HG02981 (cell line): ENCODE data around the gene ETV7.

ENCODE experiments used
- ATAC-seq: cut with Tn5 transposase; IDR thresholded peaks from one replicate; pipeline ENCODE4 v1.9.1; 2021; ENCODE audit warnings: mild to moderate bottlenecking, moderate library complexity; ENCODE audit not compliant: unreplicated experiment

ETV7 gene

DNA sequence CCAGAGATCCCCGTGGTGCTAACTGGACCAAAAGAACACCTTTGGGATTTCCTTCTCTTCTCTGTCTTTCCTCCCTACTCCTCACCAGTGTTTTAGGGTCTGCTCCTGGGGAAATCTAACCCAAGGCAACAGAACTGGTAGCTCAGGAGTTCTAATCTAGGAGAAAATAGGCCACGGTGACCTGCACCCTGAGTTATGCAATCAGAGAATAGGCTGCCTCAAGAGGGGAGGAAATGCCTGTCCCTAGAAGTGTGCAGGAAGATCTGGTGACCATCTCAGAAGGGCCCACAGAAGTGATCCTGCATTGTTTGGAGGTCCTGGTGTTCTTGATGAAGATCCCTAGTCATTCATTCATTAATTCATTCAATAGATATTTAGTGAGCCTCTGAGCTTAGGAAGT lies 3.4 kb downstream of the ETV7 start:
- no peak for ATAC-seq

DNA sequence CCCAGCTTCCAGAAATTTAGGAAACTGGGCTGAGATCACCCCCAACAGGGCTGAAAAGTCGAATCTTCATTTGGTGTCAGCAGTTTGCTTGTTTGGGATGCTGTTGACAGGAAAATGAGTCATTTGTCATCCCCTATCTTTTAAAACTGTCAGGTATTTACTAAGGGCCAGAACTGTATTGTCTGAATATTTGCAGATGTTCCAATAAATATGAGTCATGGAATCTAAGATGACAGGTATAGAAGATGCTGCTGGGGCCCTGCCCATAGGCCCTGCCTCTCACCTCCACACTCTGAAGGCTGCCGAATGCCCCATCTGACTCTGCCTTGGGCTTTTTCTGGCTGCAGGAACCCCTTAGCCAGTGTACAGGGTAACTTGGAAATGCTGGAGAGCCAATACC lies 3.9 kb downstream of the ETV7 start:
- ATAC-seq, result no peak

DNA sequence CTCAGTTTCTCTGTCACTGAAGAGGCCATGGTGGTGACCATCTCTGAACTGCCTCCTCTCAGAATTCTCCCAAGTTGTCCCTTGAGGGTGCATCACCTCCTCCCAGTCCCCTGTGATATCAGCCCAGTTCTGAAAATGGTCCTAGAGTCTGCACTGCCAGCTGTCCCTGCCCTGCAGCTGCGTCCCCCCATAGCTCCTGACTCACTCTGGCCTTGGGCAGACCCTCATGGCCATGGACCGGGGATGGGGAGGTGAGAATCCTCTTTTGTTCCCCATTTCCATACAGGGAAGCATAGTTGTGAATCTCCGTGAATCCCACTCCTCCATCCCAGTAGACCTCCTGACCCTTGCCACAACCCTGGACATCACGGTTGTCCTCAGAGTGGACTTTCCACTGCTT lies 4.5 kb downstream of the ETV7 start:
- ATAC-seq, result no peak

DNA sequence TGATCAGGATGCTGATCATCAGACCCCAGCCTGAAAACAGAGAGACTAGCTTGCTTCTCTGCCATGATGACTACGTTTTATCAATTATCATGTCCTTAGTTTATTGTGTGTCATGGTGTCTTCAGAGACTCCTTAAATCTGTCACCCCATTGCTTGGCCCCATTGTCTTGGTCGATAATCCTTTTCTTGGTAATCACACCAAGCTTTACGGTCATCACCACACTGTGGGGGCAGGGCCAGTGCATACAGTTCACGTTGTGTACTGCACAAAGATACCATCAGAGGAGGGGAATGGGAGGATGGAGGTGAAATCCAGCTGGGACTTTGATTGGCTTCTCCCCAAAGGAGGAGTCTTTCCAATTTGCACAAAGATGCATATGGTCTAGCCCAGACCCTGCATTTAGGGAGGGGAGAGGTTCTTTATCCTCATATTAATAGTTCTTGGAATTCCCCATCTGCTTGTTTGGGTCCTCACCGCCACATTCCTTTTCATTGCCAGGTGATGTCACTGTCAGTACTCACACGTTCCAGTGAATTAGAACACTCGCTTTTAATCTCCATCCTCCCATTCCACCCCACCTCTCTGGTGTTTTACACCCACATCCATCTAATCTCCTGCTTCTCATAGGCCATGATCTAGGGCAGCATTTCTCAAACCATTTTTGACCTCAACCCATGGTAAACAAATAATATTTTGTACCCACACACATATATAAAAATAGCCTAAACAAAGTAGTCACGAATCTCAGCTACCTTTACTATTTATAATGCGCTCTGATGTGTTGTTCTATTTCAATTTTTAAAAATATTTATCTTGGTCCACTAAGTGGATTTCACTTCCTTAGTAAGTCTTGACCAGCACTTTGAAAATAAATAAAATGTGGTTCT lies 5.7 kb downstream of the ETV7 start:
- ATAC-seq, result no peak

DNA sequence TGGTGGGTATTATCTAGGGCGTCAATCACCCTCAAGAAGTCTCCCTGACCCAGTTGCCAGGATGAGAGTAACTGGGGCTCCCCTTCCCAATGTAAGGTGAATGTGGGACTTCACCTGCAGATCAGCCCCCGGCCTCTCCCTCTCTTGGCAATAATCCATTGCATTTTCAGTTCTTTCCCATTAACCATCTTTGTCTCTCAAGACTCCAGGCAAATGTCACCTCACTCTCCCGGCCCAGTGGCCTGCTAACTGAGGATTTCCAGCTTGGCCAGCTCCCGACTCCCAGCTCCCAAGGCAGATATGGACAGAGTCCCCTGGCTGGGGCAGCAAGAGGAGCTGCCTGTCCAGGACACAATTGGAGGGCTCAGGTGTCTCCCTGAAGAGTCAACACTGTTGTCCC lies 7.3 kb downstream of the ETV7 start:
- ATAC-seq, result no peak

DNA sequence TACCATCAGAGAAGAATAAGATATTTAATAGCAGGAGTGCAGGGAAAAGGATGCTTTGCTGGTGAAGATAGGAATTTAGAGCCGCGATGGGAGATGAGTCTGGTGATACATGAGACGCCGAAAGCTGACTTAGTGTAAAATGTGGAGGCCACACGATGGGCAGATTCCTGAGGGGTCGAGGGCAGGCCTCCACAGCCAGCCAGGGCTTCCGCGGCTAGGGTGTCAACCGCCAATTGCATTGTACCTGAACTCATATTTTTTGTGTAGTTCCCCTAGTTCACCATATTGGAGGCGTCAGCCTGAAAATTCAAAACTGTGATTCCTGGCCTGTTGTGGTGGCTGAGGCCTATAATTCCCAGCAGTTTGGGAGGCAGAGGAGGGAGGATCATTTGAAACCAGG lies 8.5 kb downstream of the ETV7 start:
- ATAC-seq, result no peak

DNA sequence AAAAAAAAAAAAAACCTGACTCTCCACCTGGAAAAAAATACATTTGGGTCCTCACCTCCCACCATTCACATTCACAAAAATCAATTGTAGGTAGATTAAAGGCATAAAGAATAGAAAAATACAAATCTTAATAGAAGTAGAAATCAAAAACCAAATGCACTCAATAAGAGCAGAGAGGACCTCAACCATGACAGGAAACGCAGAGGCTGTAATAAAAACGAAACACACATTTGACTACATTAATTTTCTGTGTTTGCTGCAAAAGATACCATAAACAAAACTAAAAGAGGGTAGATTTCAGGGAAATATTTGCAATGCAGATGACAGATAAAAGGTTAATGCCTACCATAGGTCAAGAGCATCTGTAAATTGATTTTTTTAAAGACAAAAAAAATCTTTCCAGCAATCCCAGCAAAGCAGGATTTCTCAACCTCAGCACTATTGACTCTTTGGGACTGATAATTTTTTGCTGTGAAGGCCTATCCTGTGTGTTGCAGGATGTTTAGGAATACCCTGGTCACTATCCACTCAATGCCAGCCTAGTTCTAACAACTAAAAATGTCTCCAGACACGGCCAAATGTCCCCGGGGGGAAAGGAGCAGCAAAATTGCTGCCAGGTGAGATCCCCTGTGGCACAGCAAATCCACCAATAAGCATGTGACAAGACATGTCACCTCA lies 9.1 kb downstream of the ETV7 start:
- no peak for ATAC-seq

DNA sequence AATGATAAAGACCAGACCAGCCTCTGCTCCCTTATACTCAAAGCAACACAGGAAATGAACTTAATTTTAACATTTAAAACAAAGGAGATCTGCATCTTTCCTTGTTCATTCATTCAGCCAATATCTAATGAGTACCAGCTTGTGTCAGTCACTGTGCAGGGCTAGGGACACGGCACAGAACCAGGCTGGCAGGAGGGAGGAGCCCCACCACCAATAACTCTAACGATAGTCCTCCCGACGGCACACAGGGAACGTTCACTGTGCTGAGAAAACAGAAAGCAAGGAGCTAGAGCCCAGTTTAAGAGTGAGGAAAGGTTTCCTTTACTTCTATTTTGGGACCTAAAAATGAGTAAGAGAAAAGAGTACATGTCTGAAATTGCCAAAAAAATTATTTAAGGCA lies 9.9 kb downstream of the ETV7 start:
- ATAC-seq, result no peak

DNA sequence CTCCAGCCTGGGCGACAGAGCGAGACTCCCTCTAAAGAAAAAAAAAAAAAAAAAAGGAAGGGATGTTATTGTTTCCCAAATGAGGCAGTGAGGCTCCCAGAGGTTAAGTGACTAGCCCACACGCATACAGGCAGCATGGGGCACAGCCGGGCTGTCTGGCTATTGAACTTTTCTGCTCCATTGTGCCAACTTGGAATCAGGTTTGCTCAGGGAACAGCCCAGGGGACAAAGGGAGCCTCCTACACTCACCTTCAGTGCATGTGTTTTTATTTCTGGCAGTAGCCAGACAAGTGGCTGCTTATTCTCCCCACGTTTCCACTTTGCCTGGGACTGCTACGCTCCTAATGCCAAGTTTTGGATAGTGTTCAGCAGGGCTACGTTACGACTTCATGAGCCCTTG lies 10.7 kb downstream of the ETV7 start:
- ATAC-seq, result no peak

DNA sequence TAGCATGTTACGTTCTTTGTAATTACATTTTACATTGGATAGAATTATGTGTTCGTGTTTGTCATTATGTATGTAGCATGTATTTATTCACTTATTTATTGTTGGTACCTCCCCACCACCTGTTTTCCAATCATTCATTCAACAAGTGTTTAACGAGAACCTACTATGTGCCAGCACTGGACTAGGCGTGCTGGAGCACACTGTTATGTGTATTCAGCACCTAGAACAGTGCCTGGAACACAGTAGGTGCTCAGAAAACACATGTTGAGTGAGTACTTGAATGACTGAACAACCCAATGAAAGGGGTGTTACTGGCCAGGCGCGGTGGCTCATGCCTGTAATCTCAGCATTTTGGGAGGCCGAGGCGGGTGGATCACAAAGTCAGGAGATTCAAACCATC lies 11.3 kb downstream of the ETV7 start:
- no peak for ATAC-seq

DNA sequence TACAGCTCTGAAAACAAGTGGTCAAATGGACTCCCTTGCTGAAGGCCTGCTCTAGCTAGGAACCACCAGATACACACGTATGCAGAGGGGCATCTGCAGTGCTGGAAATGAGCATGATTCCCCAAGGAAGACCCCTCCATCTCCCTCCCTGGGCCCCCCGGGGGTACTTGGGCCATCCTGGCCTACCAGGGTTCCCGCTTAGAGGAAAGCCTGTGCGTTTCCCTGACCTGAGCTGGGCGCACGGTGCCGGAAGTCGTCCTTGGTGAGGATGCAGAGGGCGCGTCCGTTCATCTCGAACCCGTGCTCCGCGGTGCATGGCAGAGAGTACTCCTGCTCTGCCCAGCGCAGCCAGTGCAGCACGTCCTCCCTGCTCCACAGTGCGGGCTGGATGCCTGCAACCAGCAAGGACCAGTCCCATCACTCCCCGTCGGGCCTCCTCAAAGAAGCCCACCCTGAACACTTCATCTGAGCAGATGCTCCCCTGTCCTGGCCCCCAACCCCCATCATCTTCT lies 11.8 kb downstream of the ETV7 start:
- ATAC-seq, result no peak

DNA sequence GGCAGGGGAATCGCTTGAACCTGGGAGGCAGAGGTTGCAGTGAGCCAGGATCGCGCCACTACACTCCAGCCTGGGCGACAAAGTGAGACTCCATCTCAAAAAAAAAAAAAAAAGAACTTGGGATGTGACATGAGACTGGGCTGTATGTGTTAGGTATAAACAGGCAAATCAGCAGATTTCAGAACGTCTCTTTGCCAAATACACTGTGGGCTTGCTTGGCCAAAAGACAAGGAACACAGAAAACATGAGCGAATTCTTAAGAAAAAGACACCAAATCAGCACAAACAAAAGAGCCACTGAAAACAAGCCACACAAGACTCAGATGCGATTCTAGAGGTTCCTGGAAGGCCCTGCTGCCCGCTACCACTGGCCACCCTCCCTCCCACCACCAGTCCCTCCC lies 12.5 kb downstream of the ETV7 start:
- ATAC-seq, result no peak

DNA sequence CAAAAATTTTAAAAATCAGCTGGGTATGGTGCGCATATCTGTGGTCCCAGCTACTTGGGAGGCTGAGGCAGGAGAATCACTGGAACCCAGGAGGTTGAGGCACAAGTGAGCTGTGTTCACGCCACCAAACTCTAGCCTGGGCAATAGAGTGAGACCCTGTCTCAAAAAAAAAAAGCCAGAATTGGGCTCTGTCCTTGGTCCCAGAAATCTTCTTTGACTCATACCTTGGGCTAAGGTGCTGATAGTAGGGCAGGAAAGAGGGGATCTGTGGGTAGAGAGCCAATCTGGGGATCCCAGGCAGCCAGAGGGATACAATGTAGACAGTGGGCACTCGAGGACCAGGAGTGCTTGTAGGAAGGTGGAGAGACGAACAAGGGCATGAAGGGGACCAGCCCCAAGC lies 13.3 kb downstream of the ETV7 start:
- ATAC-seq, result no peak

DNA sequence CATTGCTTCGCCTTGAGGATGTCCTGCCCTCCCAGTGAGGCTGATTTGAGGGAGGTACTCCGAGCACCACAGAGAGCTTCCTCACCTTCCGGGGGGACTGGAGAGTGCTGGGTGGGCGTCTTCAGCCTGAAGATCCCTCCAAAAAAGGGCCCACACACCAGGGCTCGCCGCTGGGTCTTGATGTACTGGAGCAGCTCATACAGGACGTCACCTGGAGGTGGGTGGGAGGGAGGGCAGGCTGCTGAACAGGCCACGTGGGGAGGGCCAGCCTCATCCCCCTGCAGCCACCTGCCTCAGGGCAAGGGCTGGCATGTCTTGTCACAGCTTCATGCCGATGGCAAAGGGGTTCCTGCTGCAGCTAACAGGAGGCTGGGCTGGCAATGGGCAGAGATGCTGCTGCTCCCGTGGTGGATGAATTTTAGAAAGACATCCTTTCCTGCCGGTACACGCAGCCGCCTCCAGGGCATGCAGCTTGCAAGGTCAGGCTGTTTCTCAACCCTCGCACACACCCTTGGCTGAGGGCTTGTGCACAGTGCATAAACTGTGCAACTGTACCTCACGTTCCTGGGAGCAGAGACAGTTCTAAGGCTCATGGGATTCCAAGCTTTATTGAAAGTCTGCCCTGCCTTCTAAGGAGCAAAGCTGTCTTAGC lies 14.0 kb downstream of the ETV7 start:
- ATAC-seq, result no peak

DNA sequence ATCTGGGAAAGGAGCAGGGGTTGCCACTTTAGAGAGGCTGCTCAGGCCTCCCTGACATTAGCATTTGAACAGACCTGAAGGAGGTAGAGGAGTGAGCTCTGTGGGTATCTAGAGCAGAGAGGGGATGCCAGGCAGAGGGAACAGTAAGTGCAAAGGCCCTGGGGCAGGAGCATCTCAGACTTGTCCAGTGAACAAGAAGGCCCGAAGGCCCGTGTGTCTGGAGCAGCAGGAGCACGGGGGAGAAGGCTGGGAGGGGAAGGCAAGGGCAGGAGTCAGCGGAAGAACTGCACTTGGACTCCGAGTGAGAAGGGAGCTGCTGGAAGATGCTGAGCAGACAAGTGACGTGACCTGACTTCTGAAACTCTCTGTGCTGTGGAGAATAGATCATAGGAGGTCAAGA lies 15.4 kb downstream of the ETV7 start:
- no peak for ATAC-seq

DNA sequence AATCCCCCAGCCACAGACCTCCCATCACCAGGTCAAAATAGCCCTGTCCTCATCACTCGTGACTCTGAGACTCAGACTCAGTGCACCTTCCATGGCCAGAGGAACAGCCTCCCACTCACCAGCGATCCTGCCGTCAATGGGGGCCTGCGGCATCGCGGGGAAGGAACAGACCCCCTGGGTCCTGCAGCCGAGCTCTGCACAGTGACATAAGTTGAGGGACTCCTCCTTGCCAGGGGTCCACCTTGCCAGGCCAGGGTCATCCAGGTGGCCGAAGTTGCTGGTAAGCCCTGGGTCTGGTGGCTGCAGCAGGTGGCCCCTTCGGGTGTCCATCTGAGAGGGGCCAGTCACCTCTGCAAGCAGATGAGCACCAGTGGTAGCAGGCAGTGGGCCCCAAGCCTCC lies 16.3 kb downstream of the ETV7 start:
- ATAC-seq, result no peak

DNA sequence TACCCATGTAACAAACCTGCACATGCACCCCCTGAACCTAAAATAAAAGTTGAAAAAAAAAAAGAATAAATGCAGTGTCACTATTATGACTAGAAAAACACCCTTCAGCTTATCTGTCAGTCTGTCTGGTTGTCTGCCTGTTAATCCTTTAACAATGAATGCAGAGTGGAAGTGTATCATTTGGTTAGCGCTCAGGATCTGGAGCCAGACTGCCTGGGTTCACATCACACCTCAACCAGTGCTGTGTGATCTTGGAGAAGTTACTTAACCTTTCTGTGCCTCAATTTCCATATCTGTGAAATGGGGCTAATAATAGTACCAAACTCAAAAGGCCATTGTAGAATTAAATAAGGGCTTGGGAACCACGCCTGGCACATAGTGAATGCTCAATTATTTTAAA lies 16.8 kb downstream of the ETV7 start:
- no peak for ATAC-seq

DNA sequence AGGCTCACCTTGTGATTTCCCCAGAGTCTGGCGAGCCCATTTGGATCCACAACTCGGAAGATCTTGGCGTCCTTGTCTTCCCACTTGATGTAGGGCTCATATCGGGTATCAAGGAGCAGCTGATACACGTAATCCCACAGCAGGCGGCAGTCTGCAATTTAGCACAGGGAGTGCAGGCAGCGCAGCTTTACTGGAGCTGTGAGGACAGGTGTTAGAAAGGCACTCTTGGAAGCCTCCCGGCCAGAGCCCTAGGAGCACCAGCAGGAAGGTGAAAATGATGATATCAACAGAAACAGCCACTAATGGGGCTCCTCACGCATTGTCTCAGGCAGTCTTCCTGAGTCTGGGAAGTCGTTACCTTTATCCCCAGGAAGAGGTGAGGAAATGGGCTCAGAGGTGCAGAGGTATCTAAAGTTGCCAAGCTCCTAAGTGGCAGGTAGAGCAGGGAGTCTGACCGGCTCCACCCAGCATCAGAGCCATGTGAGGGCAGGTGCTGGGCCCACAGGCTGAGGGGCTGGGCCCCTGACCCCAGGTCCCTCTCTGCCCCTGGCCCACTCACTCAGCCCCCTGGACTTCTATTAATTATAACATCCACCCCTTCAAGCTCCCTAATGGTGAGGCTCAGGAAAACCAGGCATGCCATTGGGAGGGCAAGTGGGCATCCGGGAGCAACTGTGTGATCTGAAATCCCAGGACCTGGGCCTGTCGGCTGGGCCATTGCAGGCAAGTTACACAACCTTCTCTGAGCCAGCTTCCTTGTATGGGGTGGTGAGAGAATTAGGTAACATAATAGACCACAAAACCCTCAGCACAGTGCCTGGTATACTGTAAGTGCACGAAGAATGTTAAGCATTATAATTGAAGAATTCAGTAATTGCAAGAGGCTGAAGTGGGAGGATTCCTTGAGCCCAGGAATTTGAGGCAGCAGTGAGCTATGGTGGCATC lies 18.3 kb downstream of the ETV7 start:
- no peak for ATAC-seq

DNA sequence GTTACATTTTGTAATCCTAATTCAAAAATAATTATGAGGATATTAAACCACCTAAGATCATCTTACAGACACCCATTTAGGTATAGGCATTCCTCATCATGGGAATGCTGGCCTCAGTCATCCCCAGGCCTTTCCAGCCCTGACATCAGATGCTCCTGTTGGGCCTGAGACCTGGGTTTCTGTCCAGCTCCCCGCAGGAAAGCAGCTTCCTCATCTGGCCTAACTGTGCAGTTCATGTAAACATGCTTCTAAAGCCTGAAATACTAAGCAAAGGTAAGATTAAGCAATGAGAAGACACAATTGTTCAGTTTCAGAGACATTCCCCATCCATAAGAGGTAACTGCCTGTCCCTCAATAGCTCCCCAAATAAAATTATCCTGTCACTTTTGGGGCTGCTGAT lies 19.0 kb downstream of the ETV7 start:
- ATAC-seq, result no peak

DNA sequence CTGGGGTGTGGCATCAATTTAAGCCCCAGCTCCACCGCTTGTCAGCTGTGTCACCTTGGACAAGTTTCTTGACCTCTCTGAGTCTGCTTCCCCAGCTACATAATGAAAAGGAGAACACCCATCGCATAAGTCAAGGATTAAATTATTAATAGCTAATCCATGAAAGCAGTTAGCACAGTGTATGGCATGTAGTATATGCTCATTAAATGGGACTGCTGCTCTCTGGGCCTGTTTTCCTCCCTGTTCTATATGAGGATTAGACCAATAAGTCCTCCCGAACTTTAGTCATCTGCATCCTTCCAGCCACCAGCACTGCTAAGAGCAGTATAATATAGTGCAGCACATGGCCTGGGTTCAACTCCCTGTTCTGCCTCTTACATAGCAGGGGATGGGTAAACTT lies 19.7 kb downstream of the ETV7 start:
- no peak for ATAC-seq
